ENCODE measurements around the gene FUBP3.

Gene FUBP3

GRCh38 chr9:130665029-130665430 lies 85.7 kb downstream of the FUBP3 start:
- no peak for TF ChIP-seq REST (IDR thresholded peaks at IDR 0.05; ENCODE audit: insufficient replicate concordance, low read depth)
- TF ChIP-seq POLR2AphosphoS5 (IDR thresholded peaks at IDR 0.05; ENCODE audit: low read depth) = no peak
- TF ChIP-seq SPI1 (IDR thresholded peaks at IDR 0.05; ENCODE audit: borderline replicate concordance, low read depth) = no peak
- TF ChIP-seq GABPA (IDR thresholded peaks at IDR 0.05; ENCODE audit: low read depth) = no peak
- TF ChIP-seq CTCF (IDR thresholded peaks at IDR 0.05; ENCODE audit: insufficient read depth, low read length) = no peak
- H3K27me3 ChIP-seq (ENCODE audit: insufficient read depth, poor library complexity, severe bottlenecking) = peaks cover 77% of the 10 kb centered on the region
- no peak overlapping the region for H3K27ac ChIP-seq (replicated peaks)
- DNase-seq (ENCODE audit: low read depth in 1 of 2, low spot score in 1 of 2) = no peak
- H3K4me3 ChIP-seq (replicated peaks; ENCODE audit: insufficient read depth, low read length) = no peak overlapping the region

GRCh38 chr9:130665431-130666392 lies 86.3 kb downstream of the FUBP3 start:
- DNase-seq (ENCODE audit: low read depth in 1 of 2, low spot score in 1 of 2) = no peak

More at GRCh38 chr9:130665431-130666392, 86.3 kb downstream of the FUBP3 start:
- TF ChIP-seq REST (IDR thresholded peaks at IDR 0.05; ENCODE audit: insufficient replicate concordance, low read depth) (no peak), CTCF (IDR thresholded peaks at IDR 0.05; ENCODE audit: insufficient read depth, low read length) (no peak), SPI1 (IDR thresholded peaks at IDR 0.05; ENCODE audit: borderline replicate concordance, low read depth) (no peak), POLR2AphosphoS5 (IDR thresholded peaks at IDR 0.05; ENCODE audit: low read depth) (no peak), GABPA (IDR thresholded peaks at IDR 0.05; ENCODE audit: low read depth) (no peak)
- peaks cover 71% of the 10 kb centered on the region for H3K27me3 ChIP-seq (ENCODE audit: insufficient read depth, poor library complexity, severe bottlenecking)
- no peak overlapping the region for H3K4me3 ChIP-seq (replicated peaks; ENCODE audit: insufficient read depth, low read length)
- H3K27ac ChIP-seq (replicated peaks) = no peak overlapping the region
